Ureter (tissue), 1 donor: Measurements from ENCODE around the gene SLC6A12. TPM values are rescaled to one million over a fixed set of nuclear protein-coding genes. Genes with fewer than 3 reads are reported as not detected.

ENCODE experiments used
- total RNA-seq: library from RNA; stranded (reverse); gene quantifications from one replicate; pipeline ENCODE4 v1.2.4, GENCODE V29; 2023
- donor health status: DM: yes; HTN: yes; CAD: no.

Gene SLC6A12
- total RNA-seq, 1 donor from 2014 or later: 1.2 TPM

Other genes with a start within 250 kb of the SLC6A12 start
- gene IQSEC3, start 147.4 kb downstream of the SLC6A12 start, total RNA-seq: 4.3 TPM
- gene SLC6A13, start 48.7 kb upstream of the SLC6A12 start, total RNA-seq: not detected
- 101 TPM for gene KDM5A, start 175.2 kb upstream of the SLC6A12 start, total RNA-seq
- 12.7 TPM for gene CCDC77, start 187.5 kb upstream of the SLC6A12 start, total RNA-seq
- 11.7 TPM for gene B4GALNT3, start 245.8 kb upstream of the SLC6A12 start, total RNA-seq